Effector CD4-positive, alpha-beta T cell (primary cell): ENCODE measurements around the gene MTG1.

Experiments used
- DNase-seq: peaks from one replicate; pipeline ENCODE4 v3.0.0-alpha.2; 2020
- total RNA-seq: gene quantifications from one replicate; lab custom pipeline; 2026; lab: John Stamatoyannopoulos, UW

MTG1 gene, protein sequence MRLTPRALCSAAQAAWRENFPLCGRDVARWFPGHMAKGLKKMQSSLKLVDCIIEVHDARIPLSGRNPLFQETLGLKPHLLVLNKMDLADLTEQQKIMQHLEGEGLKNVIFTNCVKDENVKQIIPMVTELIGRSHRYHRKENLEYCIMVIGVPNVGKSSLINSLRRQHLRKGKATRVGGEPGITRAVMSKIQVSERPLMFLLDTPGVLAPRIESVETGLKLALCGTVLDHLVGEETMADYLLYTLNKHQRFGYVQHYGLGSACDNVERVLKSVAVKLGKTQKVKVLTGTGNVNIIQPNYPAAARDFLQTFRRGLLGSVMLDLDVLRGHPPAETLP
- 14.4 reads per million, percentile 39 among the genes with 10 or more reads in this experiment for total RNA-seq

- DNase-seq, result peak; percentile 90
Observed at GRCh38 chr10:133394064-133394663, at the start of gene MTG1. Gene MTG1, plus strand, starts transcription at chr10:133394157. Its CDS starts 64 bp downstream, at chr10:133394221.

GRCh38 chr10:133344236-133344635 lies 49.7 kb upstream of the MTG1 start:
- DNase-seq, result no peak

DNA sequence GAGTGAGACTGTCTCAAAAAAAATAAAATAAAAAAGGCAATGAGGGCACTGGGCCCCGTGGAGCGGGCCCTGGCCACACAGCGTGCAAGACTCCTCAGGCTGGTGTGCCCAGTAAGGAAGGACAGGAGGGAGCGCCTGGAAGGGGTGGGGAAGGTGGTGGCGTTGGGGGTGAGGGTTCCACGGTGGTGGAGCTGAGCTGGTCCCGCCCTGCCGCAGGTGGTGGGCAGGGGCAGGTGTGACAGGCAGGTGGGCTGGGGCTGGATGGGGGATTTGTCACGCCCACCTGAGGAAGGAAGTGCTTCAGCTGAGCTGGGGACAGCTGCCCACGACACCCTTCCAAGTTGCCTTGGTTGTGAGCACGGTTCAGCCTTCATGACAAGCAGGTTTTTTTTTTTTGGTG lies 47.5 kb upstream of the MTG1 start:
- no peak for DNase-seq

DNA sequence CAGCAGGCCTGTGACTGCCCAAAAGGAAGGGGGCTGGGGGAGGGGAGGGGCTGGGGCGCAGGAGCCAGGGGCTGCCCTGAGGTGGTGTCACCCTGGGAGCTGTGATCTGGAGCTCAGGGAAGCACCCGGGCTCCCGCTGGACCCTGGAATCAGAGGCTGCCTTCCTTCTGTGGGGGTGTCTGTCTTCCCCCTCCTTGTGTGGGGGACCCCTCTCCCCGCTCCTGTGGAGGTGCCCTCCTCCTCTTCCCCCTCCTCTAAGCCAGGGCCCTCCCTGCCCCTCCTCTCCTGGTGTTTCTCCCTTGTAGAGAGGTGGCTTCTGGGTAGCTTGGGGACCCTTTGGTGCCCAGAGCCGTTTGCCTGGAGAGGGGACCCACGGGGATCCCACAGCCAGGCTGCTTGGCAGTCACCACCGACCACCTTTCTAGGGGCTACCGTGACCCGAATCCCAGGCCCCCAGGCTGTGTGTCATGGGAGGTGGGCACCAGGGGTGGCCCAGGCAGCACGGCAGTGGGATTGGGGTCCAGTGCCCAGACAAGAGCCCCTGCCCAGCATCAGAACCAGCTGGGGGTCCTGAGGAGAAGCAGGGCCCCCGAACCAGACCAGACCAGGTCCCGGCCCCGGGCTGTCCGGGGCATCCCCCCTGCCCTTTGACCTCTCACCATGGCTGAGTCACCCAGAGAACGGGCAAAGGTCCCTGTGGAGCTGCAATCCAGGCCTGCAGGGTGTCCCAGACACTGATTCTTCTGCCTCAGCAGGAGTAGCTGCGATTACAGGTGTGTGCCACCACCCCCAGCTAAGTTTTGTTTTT lies 46.0 kb upstream of the MTG1 start:
- no peak for DNase-seq

DNA sequence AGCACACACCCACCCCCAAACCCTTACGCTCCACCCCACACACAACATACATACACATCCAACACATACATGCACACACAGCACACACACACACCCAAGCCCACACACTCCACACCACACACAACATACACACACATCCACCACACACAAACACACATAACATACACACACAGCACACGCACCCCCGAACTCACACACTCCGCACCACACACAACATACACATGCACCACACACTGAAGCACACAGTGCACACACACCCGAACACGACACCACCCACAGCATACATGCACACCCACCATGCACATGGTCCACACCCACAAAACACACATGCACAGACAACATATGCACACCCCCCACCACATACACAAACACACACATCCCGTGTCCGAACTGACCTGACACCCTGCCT lies 44.8 kb upstream of the MTG1 start:
- no peak for DNase-seq

DNA sequence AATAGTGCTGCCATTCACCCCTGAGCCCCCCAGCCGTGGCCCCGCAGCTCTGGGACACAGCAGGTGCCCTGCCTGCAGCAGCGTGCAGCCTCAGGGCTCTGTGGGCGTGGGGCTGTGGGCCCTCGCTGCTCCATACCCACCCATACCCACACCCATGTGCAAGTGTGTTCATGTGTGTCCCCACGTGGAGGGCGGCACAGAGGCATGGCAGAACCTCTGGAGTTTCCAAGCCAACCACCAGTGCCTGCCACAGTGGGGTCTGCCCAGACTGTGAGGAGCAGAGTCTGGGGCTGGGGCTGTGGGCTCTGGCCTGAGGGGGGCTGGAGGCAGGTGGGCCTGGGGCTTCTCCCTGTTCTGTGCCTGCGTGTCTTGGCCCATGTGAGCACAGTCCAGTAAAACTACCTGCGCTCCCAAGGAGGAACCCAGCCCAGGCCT lies 44.4 kb upstream of the MTG1 start:
- no peak for DNase-seq

GRCh38 chr10:133350283-133350949 lies 43.5 kb upstream of the MTG1 start:
- no peak for DNase-seq

DNA sequence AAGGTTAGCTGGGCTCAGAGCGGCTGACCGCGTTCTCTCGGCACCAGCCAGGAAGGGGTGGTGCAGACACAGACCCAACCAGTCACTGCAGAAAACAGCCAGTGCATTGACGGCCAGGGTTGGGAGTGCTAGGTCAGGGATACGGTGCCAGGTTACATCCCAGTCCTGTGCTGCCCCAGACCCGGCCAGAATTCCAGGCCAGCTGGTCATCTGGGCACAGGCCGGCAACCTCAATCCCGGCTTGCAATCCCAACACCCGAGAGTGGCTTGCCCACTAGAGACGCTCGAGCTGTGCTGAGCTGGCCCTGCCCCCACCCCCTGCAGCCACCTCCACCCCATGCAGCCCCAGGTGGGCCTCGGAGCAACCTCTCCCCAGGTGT lies 43.0 kb upstream of the MTG1 start:
- no peak for DNase-seq

DNA sequence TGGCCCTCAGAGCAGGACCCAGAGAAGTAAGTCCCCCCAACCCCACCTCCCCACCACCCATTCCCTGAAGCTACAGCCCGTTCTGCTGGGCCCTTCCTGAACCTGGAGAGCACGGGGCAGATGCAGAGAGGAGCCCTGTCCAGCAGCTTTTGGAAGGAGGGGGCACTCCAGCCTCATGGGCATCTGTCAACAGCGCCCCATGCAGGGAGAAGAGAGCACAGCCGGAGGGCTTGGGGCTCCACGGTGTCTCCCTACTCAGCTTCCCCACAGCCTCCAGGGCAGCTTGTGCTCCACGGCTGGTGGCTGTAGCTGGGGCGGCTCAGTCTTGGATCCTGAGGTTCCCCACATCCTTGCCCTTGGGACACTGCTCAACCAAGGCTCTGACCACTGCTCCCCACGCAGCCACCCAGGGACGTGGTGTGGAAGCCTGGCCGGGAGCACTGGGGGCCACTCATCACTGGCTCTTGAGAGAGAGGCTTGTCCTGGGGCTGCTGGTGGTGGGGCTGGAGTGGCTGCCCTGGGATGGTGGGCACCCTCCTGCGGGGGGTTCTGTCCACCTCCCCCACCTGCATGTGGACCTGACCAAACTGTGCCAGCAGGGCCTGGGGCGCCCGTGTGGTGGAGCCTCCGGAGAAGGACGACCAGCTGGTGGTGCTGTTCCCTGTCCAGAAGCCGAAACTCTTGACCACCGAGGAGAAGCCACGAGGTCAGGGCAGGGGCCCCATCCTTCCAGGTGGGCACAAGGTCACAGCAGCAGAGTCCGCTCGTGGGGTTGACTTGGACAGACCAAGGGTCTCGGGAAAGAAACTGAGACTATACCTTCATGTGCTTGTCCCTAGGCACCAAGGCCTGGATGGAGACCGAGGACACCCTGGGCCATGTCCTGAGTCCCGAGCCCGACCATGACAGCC lies 42.3 kb upstream of the MTG1 start:
- DNase-seq, result no peak

DNA sequence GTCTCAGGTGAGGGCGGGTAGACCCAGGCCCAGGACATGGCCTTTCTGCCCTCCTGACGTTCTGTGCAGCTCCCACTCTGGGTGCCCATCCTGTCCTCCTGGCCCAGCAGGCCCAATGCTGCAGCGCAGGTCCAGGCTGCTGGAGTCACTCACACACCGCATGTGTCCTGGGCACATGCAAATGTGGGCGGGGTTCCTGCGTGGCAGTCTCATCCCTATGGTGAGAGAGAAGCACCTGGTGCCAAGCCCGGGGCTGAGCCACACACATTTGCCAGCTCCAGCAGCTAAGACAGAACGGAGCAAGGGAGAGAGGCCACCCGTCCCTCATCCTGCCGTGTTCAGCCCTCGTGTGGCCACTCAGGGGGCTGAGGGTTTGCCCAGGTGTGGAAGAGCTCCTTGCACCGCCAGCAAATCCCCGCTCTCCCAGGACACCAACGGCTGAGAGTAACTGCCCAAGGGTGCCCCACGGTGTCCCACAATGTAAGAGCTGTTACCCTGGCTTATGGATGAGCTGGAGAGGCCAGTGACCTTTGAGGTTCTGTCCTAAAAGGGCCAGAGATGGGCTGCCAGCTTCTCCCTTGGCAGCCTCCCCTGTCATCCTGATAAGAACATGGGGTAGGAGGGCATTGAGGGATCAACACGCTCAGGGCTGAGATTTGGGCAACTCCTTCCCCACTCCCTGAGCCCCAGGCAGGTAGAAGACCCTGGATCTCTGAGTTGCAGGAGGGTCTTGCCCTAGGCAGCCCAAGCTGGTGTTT lies 40.6 kb upstream of the MTG1 start:
- DNase-seq, result no peak

- no peak for DNase-seq
Observed at GRCh38 chr10:133353988-133354605, 39.9 kb upstream of the MTG1 start.

DNA sequence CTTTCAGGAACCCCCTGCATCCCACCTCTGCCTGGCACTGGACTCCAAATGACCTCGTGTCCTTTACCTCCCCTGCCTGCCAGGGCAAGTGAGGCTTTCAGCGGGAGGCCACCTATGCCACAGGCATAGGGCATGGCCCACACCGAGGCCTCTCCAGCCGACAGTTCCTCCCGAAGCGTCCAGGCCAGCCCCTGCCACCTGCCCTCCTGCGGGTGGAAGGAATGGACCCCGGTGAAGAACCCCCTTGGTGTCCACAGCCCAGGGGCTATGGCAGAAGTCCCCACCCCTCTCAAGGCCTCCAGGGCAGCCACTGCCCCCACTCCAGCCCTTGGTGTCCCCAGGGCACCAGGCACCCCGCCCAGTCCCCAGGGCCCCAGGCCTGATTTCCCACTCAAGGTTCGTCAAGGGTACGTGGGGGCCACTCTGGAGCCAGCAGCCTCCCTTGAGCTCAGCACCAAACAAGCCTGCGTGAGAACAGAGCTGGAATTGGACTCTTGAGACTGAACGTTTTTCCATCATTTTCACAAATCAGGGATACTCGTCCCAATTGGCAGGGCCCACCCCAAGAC lies 39.2 kb upstream of the MTG1 start:
- DNase-seq, result no peak

GRCh38 chr10:133355266-133355665 lies 38.7 kb upstream of the MTG1 start:
- no peak for DNase-seq

DNA sequence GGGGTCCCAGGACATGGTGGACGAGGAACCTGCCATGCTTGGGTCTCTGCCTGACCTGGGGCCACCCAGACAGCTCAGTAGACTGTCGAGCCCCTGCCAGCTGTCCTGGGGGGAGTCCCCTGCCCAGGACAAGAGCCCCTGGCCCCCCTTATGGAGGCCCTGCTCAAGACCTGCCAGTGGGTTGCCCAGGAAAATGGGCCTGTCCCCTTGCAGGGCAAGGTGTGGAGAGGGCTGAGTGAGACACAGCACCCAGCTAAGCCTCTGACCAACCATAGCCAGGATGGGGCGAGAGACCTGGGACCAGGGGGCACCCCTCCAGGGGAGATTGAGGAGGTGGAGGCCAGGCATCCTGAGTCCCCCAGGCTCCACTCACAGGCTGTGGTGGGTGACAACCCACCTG lies 38.0 kb upstream of the MTG1 start:
- no peak for DNase-seq

DNA sequence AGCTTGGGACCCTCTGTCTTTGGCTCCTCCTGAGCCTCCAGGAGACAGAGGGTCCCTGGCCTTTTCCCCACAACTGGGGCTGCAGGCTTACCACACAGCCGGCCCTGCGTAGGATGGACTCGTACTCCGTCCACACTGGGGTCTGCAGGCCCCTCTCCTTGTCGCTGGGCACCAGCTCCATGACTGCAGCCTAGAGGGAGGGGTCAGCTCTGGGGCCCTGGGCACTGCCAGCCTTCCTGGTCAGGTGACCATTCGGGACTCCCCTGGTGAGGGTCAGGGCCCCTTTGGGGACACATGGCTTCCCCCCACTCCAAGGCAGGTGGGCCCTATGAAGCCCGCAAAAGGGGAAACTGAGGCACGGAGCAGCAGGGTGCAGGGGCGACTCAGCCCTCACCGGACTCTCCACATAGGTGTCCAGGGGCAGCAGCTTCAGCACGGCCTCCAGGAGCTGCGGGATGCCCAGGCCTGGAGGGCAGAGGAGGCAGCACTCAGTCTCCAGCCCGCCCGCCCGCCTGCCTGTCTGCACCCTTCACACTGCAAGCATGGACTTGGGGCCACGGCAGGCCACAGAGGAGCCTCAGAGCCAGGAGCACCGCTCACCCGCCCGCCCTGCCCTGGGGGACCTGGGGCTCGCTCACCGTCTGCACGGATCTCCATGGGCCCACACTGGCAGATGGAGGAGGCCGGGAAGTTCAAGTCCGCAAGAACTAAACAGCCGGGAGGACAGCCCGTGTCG lies 37.2 kb upstream of the MTG1 start:
- no peak for DNase-seq

GRCh38 chr10:133357285-133358161 lies 36.4 kb upstream of the MTG1 start, which contains the start of gene FUOM:
Gene FUOM, minus strand, starts transcription at chr10:133358019. Its CDS starts 12 bp downstream, at chr10:133358007.
- DNase-seq, result peak; percentile 59

DNA sequence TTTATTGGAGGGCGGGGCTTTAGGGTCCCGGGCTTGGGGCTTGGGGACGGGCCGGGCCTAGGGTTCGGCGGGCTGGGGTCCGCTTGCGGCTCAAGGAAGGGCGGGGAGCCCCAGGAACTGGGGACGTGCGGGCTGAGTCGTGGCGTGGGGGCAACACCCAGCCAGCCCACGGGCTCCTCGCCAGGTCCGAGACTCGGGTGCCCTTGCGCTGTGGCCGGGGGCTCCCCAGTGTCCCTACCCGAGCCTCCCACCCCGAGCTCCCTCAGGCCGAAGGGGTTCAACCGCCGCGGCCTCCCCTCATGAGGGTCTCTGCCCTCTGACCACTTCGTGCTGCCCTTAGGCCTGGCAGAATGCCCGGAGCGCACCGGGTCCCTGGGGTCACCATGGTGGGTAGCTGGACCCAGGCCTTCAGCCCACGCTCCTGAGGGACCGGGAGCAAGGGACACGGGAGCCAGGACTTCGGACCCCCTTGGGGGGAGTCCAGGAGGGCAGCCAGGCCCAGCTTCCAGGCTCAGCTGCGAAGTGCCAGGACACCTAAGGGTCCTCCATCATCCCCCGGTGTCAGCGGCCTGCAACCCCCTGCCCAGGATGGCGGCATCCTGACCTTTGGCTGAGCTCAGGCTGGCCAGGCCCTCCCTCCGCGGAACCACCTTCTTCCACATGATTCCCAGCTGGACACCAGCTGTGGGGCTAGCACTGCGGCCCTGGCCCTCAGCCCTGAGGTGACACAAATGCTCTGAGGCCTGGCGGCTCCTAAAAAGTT lies 35.6 kb upstream of the MTG1 start:
- peak; percentile 24 for DNase-seq

GRCh38 chr10:133358925-133359310 lies 35.0 kb upstream of the MTG1 start:
- no peak for DNase-seq
